HepG2 (cell line): ENCODE results near the gene EWSR1. TPM values are rescaled to one million over a fixed set of nuclear protein-coding genes. Genes with fewer than 3 reads are reported as not detected.

Source experiments
- ATF3 ChIP-seq: sonication (generic); formaldehyde crosslinking; IDR thresholded peaks from 2 replicates; pipeline ENCODE4 v1.4.0; 2020; ENCODE audit warnings: missing genetic modification reagents
- CC2D1A ChIP-seq: sonication (generic); formaldehyde crosslinking; IDR thresholded peaks from 2 replicates; pipeline ENCODE4 v1.8.1; 2023; ENCODE audit warnings: mild to moderate bottlenecking, missing genetic modification reagents
- CTCF ChIP-seq: sonication (generic); formaldehyde crosslinking; IDR thresholded peaks from 2 replicates; pipeline ENCODE4 v1.5.0; 2020; ENCODE audit warnings: mild to moderate bottlenecking, missing genetic modification reagents, moderate library complexity
- GPBP1L1 ChIP-seq: sonication (generic); formaldehyde crosslinking; IDR thresholded peaks from 2 replicates; pipeline ENCODE4 v1.5.0; 2020; ENCODE audit warnings: mild to moderate bottlenecking, missing genetic modification reagents
- HBP1 ChIP-seq: IDR thresholded peaks from 2 replicates; pipeline ENCODE4 v1.6.1; 2016; ENCODE audit warnings: low read depth, control low read depth
- HES4 ChIP-seq: sonication (generic); formaldehyde crosslinking; IDR thresholded peaks from 2 replicates; pipeline ENCODE4 v1.9.0; 2021; ENCODE audit warnings: mild to moderate bottlenecking, missing genetic modification reagents, borderline replicate concordance
- NCOR1 ChIP-seq: fragments of 200-600 bp; sonication (generic); IDR thresholded peaks from 2 replicates; pipeline ENCODE4 v1.7.0; 2017; ENCODE audit warnings: antibody characterized with exemption, low read length, borderline replicate concordance
- NFE2L2 ChIP-seq: fragments of 150-350 bp; IDR thresholded peaks from 2 replicates; pipeline ENCODE4 v1.6.1; 2014; ENCODE audit warnings: low read length
- PAXIP1 ChIP-seq: sonication (generic); formaldehyde crosslinking; conservative IDR thresholded peaks from 2 replicates; pipeline ENCODE4 v1.4.0; 2020; ENCODE audit warnings: mild to moderate bottlenecking, missing genetic modification reagents, moderate library complexity
- SP4 ChIP-seq: sonication (generic); formaldehyde crosslinking; IDR thresholded peaks from 2 replicates; pipeline ENCODE4 v1.8.1; 2023; ENCODE audit warnings: mild to moderate bottlenecking, missing genetic modification reagents
- ZBTB39 ChIP-seq: sonication (generic); formaldehyde crosslinking; IDR thresholded peaks from 2 replicates; pipeline ENCODE4 v1.5.0; 2020; ENCODE audit warnings: missing genetic modification reagents
- ZNF20 ChIP-seq: sonication (generic); formaldehyde crosslinking; IDR thresholded peaks from 2 replicates; pipeline ENCODE4 v1.4.0; 2020; ENCODE audit warnings: mild to moderate bottlenecking, moderate library complexity, missing genetic modification reagents
- ZNF251 ChIP-seq: sonication (generic); formaldehyde crosslinking; IDR thresholded peaks from 2 replicates; pipeline ENCODE4 v1.9.0; 2021; ENCODE audit warnings: mild to moderate bottlenecking, missing genetic modification reagents
- ZNF451 ChIP-seq: sonication (generic); formaldehyde crosslinking; IDR thresholded peaks from 2 replicates; pipeline ENCODE4 v1.5.0; 2020; ENCODE audit warnings: mild to moderate bottlenecking, missing genetic modification reagents
- ZNF816 ChIP-seq: sonication (generic); formaldehyde crosslinking; IDR thresholded peaks from 2 replicates; pipeline ENCODE4 v1.8.0; 2022; ENCODE audit warnings: missing genetic modification reagents, mild to moderate bottlenecking, borderline replicate concordance
- polyA plus RNA-seq, 8 experiments: library from polyadenylated mRNA; depleted of rRNA in 3 of 8; stranded (reverse) in 7 of 8; unstranded in 1 of 8; fragments of >200 nt; fragmentation: Illumina TruSeq in 4 of 8; extraction: Trizol in 4 of 8; gene quantifications; 2 replicates each; pipeline versions ENCODE4 v1.2.1 to v1.2.3, GENCODE V29; 2011 to 2016; ENCODE audit warnings: low read depth in 4 of 8, missing spikeins in 1 of 8, mixed read lengths in 1 of 8; ENCODE audit not compliant: insufficient read depth in 1 of 8
- total RNA-seq, 5 experiments: library from RNA; depleted of rRNA; stranded (reverse); fragments of >200 nt; fragmentation: Illumina TruSeq; extraction: Trizol; gene quantifications; 2 replicates each; pipeline ENCODE4 v1.2.3, GENCODE V29; 2016; ENCODE audit warnings: low read depth in 1 of 5

The EWSR1 gene
- total and polyA plus RNA-seq, 2 of the 13 experiments (the other 11 are each of a cell fraction or from before 2014, with no cell fraction given): 211 to 326 TPM

GRCh38 chr22:29306175-29306834 is 38.2 kb downstream of the EWSR1 start, which contains the start of gene GAS2L1 (continued):
- peak; percentile 55; the same call in 1 of the 2 replicates for TF ChIP-seq HBP1 (CRISPR knock-in tag)
- no peak for TF ChIP-seq NCOR1
- no peak for TF ChIP-seq ZBTB39 (CRISPR knock-in tag)
- no peak for TF ChIP-seq ZNF816 (CRISPR knock-in tag)
- TF ChIP-seq ZNF20: no peak
- TF ChIP-seq CC2D1A: no peak
- TF ChIP-seq SP4 (CRISPR knock-in tag): no peak
- TF ChIP-seq GPBP1L1 (CRISPR knock-in tag): no peak
- 0 out of 2 replicates have a peak, but pooled peaks have one; percentile 13 for TF ChIP-seq HES4 (CRISPR knock-in tag)
- TF ChIP-seq PAXIP1: peak; percentile 28
- TF ChIP-seq NFE2L2: no peak
- TF ChIP-seq ZNF451 (CRISPR knock-in tag): no peak
- TF ChIP-seq CTCF: peak; percentile 92
- TF ChIP-seq ATF3 (CRISPR knock-in tag): no peak
- no peak for TF ChIP-seq ZNF251 (CRISPR knock-in tag)
